GM10248 (cell line): Measurements from ENCODE around the gene TAF6.
A peak's percentile ranks its signal among the peaks of the same experiment; 100 is the strongest.
"Not testable (repeated sequence)": the region's sequence is repeated elsewhere in the genome, so short reads cannot be mapped to it uniquely, and the experiment has no call there.

ENCODE experiments used
- CTCF ChIA-PET: fragments of 300-600 bp; sonication (Branson Sonifier 250); formaldehyde crosslinking; extraction: SDS; loops from one replicate; lab custom pipeline; 2021; ENCODE audit warnings: antibody characterized with exemption; lab: Yijun Ruan, JAX
- POLR2A ChIA-PET: fragments of 350-650 bp; sonication (Branson Sonifier 250); formaldehyde crosslinking; extraction: SDS; loops from one replicate; lab custom pipeline; 2020; ENCODE audit warnings: antibody characterized with exemption; lab: Yijun Ruan, JAX
- DNase-seq: peaks from one replicate; pipeline ENCODE4 v3.0.0; 2012; ENCODE audit errors: extremely low spot score
- TF ChIP-seq, protein P1 (sequence below): IDR thresholded peaks from 2 replicates; pipeline ENCODE4 v1.5.1; 2012; ENCODE audit warnings: mild to moderate bottlenecking, low read depth; ENCODE audit errors: extremely low read depth, missing control alignments, control extremely low read depth

TAF6 gene

GRCh38 chr7:100152404-100152803, 33.2 kb upstream of the TAF6 start:
- peak; percentile 12 for DNase-seq
- ChIA-PET CTCF (interaction anchor here (1.3 kb wide), 1 partner anchor 12 kb away, joined by 3 read pairs; no protein-coding TSS in a partner anchor), POLR2A (no interaction called here)
- TF ChIP-seq, protein P1, sequence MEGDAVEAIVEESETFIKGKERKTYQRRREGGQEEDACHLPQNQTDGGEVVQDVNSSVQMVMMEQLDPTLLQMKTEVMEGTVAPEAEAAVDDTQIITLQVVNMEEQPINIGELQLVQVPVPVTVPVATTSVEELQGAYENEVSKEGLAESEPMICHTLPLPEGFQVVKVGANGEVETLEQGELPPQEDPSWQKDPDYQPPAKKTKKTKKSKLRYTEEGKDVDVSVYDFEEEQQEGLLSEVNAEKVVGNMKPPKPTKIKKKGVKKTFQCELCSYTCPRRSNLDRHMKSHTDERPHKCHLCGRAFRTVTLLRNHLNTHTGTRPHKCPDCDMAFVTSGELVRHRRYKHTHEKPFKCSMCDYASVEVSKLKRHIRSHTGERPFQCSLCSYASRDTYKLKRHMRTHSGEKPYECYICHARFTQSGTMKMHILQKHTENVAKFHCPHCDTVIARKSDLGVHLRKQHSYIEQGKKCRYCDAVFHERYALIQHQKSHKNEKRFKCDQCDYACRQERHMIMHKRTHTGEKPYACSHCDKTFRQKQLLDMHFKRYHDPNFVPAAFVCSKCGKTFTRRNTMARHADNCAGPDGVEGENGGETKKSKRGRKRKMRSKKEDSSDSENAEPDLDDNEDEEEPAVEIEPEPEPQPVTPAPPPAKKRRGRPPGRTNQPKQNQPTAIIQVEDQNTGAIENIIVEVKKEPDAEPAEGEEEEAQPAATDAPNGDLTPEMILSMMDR: no peak

DNA sequence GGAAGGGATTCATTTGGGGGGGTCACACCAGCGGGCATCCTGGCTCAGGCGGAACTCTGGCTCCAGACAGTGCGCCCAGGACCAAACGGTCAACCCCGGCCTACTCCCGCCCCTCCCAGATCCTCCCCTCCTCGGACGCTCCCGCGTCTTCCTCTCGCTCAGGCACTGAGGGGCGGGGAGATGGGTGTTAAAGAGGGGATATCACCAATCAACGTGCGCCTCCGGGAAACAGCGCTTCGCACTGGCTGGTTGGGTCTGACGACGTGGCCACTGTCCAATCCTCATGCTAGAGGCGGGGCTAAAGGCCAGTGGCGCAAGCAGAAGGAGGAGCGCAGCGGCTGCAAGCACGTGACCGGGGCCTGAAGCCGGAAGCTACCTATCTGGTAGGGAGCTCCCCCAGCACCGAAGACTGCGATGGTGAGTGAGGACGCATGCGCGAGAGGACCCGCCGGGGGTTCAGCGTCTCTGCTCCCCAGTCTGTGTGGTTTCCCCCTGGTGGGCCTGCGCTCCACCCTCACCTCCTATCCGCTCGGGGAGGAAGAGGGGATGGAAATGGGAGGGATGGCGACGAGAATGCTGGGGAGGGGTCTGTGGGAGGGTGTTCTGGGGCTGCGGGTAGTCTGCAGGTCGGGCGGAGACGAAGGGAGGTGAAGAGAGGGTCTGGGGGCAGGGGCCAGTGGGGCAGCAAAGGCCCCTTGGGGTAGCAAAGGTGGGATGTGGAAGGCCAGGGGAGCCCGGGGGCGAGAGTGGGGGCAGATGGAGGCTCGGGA, 29.6 kb upstream of the TAF6 start, which contains the start of gene LAMTOR4:
TSS of gene LAMTOR4 (plus strand) at position 360 of the 770 bp plus-strand sequence. CDS start at position 415, 55 bp downstream.
- CTCF ChIA-PET: interaction anchor here (0.7 to 9.8 kb wide), 5 partner anchors 17 to 68 kb away, joined by 3 to 114 read pairs (median 3); partner anchors contain the start of genes GPC2 and STAG3
- POLR2A ChIA-PET: interaction anchor here (0.6 kb wide), 1 partner anchor 8 kb away, joined by 3 read pairs; no protein-coding TSS in a partner anchor
- TF ChIP-seq, protein P1: no peak
- peak; percentile 99 for DNase-seq

GRCh38 chr7:100148225-100148558, 29.0 kb upstream of the TAF6 start:
- ChIA-PET CTCF (interaction anchor here (0.9 to 9.8 kb wide), 4 partner anchors 17 to 66 kb away, joined by 3 to 114 read pairs (median 3); partner anchors contain the start of genes GPC2 and STAG3), POLR2A (interaction anchor here (0.6 kb wide), 1 partner anchor 9 kb away, joined by 3 read pairs; no protein-coding TSS in a partner anchor)
- DNase-seq: no peak
- TF ChIP-seq, protein P1: no peak

DNA sequence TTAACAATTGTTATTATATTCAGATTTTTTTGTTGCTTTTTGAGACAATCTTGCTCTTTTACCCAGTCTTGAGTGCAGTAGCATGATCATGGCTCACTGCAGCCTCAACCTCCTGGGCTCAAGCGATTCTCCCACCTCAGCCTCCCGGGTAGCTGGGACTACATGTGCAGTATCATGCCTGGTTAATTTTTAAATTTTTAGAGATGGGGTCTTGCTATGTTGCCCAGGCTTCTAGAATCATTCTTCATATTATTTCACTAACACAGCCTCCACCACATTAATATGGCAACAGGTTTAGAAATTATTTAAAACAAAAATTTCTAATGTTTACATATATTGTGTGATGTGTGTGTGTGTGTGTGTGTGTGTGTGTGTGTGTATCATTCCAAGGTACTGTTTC, 28.1 kb upstream of the TAF6 start:
- TF ChIP-seq, protein P1: no peak
- no peak for DNase-seq
- POLR2A ChIA-PET: no interaction called here
- CTCF ChIA-PET: interaction anchor here (9.8 kb wide), 1 partner anchor 16 kb away, joined by 114 read pairs; no protein-coding TSS in a partner anchor

DNA sequence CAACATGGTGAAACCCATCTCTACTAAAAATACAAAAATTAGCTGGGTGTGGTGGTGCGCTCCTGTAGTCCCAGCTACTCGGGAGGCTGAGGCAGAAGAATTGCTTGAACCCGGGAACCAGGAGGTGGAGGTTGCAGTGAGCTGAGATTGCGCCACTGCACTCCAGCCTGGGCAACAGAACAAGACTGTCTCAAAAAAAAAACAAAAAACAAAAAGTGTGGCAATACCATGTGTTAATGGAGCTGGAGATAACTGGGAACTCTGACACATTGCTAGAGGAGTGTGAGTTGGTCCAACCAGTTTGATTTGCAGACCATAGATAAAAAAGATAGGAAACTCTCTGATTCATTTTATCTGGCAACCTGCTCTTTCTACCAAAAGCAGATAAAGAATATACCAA, 27.2 kb upstream of the TAF6 start:
- CTCF ChIA-PET: interaction anchor here (9.8 kb wide), 1 partner anchor 15 kb away, joined by 114 read pairs; no protein-coding TSS in a partner anchor
- POLR2A ChIA-PET, DNase-seq: not testable (repeated sequence)

GRCh38 chr7:100142461-100142860, 23.3 kb upstream of the TAF6 start:
- TF ChIP-seq, protein P1: no peak
- no peak for DNase-seq
- ChIA-PET POLR2A (no interaction called here), CTCF (interaction anchor here (0.6 to 9.8 kb wide), 6 partner anchors 11 to 265 kb away, joined by 3 to 114 read pairs (median 4); no protein-coding TSS in a partner anchor)
